HG03575 (cell line): Measurements from ENCODE around the gene CCNI.

Experiments used
- ATAC-seq: cut with Tn5 transposase; IDR thresholded peaks from one replicate; pipeline ENCODE4 v1.9.1; 2021; ENCODE audit not compliant: unreplicated experiment, insufficient number of reproducible peaks, low FRiP score; ENCODE audit errors: extremely low read depth

Gene CCNI

DNA sequence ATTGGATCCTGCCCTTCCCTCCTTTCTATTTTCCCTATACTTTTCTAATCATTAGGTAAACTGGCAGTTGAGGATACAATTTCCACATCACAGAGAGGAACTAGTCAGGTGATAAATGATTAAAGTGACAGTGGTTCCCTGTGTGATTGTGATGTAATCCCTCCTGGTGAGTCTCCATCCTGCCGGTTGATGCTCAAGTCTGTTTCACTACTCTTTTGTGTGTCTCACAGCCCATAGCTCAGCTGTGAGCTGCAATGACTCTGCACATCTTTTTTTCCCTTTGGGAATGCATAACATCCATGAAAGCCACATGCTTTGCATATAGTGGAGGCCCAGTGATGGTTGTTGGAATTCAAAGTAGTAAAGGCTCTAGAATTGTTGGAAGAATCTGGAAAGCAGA, 60.4 kb downstream of the CCNI start:
- no peak for ATAC-seq

DNA sequence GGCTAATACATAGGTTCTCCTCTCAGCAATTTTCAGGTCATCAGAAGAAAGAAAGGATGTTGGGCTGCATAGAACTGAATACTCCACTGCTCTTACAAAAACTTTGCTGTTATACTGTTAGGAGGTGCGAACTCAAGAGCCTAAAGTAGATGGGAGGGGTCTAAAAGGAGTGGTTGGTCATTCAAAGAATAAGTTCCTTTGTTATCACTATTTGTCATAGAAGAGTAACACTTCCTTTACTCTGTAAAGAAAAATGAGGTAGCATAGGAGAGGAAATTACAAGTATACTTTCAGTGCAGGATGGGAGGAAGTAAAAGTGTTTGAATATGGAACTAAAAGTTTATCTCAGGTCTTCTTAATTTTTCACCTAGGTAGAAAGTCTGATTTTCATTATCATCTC, 61.5 kb downstream of the CCNI start:
- ATAC-seq, result no peak

- ATAC-seq, result no peak
These were observed 63.1 kb downstream of the CCNI start for GRCh38 chr4:77012726-77013125.

DNA sequence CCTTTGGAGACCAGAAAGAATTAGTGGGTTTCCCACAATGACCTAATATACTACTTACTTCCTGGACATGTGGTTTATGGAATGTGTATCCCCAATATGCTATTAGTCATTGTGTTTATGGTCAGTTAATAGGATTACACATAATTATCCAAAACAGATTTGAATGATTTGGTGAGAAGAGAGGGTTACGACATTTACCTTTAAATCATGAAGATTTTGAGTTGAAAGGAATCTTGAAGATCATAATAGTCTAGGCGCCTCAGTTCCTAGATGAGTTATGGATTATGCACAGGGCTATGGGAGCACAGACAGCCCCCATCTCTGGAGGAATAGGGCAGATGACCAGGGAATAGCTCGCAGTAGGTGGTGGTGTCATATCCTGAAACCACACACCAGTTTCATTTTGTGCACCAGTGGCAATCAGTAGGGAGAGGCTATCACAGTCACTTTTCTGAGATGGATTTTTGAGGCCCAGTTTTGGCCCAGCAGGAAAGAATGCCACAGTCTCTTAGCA, 64.9 kb downstream of the CCNI start:
- no peak for ATAC-seq

GRCh38 chr4:77009511-77010115, 66.2 kb downstream of the CCNI start:
- ATAC-seq, result no peak

- ATAC-seq, result no peak
These were observed 68.2 kb downstream of the CCNI start for GRCh38 chr4:77007358-77008230.

- ATAC-seq, result no peak
These were observed 68.9 kb downstream of the CCNI start for GRCh38 chr4:77006753-77007353.

- no peak for ATAC-seq
These were observed 72.4 kb downstream of the CCNI start for GRCh38 chr4:77003400-77003799.

DNA sequence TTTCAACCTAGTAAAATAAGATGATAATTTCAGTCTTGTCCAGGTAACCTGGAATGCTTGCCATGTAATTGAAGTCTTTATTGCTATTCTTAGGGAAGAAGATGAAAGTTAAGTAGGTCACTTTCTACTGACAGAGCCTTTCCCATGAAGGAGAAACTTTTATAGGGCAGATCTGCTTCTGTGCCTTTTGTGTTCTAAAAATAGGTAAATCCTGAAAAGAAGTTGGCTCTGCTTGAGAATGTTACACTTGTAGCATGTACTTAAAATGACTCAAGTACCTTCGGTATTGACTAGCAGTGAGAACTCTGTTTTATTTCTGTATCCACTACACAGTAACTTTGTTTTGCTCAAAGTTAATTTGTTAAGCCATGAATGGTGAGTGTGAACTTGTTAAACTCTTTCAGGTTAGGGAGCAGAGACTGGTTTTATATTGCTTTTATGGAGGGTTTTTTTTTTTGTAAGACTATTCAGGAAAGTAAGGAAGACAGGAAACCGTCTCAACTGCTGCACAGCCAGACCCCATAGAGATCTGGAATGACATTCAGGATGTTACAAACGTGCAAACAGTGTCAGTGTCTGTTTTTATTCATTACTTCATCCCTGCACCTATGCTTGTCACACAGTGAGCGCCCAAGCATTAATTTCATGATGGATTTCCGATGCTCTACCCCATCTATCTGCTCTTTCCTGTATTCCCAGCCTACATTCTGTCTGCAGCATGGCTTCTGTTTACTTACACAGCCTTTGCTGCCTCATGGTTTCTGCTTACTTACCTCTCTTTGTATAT, 73.3 kb downstream of the CCNI start:
- no peak for ATAC-seq

- no peak for ATAC-seq
These were observed 73.9 kb downstream of the CCNI start for GRCh38 chr4:77001907-77002306.

- no peak for ATAC-seq
These were observed 77.4 kb downstream of the CCNI start for GRCh38 chr4:76998251-76998901.

- ATAC-seq, result no peak
These were observed 78.3 kb downstream of the CCNI start for GRCh38 chr4:76997532-76997931.
